Ovary (tissue), 3 donors: Measurements from ENCODE around the gene TBX18.

Experiments used
- EP300 ChIP-seq: sonication (generic); formaldehyde crosslinking; IDR thresholded peaks from one replicate; pipeline ENCODE4 v1.6.1; 2017; ENCODE audit warnings: antibody characterized with exemption
- POLR2A ChIP-seq: fragments of 450-650 bp; IDR thresholded peaks from one replicate; pipeline ENCODE4 v1.6.1; 2017; ENCODE audit warnings: antibody characterized with exemption, mild to moderate bottlenecking, moderate library complexity
- TF ChIP-seq, protein P1 (sequence below), 3 donors: fragments of 450-650 bp in 2 of 3; fragments of 200-600 bp in 1 of 3; IDR thresholded peaks; one replicate each; pipeline versions ENCODE4 v1.5.1 to v1.8.0; 2016 to 2022; ENCODE audit warnings: antibody characterized with exemption in 3 of 3, mild to moderate bottlenecking in 1 of 3
- donor health status: DM: no; HTN: no; CAD: no.

GRCh38 chr6:84645563-84646266 lies 118.7 kb downstream of the TBX18 start:
- TF ChIP-seq, protein P1, sequence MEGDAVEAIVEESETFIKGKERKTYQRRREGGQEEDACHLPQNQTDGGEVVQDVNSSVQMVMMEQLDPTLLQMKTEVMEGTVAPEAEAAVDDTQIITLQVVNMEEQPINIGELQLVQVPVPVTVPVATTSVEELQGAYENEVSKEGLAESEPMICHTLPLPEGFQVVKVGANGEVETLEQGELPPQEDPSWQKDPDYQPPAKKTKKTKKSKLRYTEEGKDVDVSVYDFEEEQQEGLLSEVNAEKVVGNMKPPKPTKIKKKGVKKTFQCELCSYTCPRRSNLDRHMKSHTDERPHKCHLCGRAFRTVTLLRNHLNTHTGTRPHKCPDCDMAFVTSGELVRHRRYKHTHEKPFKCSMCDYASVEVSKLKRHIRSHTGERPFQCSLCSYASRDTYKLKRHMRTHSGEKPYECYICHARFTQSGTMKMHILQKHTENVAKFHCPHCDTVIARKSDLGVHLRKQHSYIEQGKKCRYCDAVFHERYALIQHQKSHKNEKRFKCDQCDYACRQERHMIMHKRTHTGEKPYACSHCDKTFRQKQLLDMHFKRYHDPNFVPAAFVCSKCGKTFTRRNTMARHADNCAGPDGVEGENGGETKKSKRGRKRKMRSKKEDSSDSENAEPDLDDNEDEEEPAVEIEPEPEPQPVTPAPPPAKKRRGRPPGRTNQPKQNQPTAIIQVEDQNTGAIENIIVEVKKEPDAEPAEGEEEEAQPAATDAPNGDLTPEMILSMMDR (IDR thresholded peaks at IDR 0.05) = no peak
- no peak for TF ChIP-seq POLR2A
- TF ChIP-seq EP300 = no peak
